Smooth muscle cell of the umbilical artery (primary cell): ENCODE data around the gene C12orf54. TPM values are rescaled to one million over a fixed set of nuclear protein-coding genes. Genes with fewer than 3 reads are reported as not detected.

Experiments
- total RNA-seq: library from RNA; depleted of rRNA; stranded (reverse); fragments of >200 nt; gene quantifications from 2 replicates; pipeline ENCODE4 v1.2.3, GENCODE V29; 2014

The C12orf54 gene
- not detected in 2 replicates for total RNA-seq

DNA sequence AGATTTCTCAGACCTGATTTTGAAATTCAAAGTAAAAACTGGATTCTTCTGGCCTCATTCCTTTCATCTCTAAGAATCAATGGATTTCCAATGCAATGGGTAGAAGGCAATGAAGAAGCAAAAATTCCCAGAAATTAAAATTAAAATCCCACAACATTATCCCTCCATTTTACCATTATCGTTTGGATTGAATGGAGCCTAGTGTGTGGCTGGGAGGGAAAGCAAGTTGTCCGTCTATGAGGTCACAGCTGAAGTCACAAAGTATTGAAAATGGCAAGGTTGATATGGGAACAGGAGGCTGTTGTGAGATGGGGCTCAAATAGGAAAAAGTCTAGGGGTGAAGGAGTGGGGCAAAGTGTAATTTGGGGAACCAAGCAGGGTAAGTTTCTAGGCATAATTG lies at the start of gene C12orf54:
C12orf54 (plus strand) TSS at position 301 of the 400 bp plus-strand sequence. CDS start 799 bp downstream, outside the sequence.

DNA sequence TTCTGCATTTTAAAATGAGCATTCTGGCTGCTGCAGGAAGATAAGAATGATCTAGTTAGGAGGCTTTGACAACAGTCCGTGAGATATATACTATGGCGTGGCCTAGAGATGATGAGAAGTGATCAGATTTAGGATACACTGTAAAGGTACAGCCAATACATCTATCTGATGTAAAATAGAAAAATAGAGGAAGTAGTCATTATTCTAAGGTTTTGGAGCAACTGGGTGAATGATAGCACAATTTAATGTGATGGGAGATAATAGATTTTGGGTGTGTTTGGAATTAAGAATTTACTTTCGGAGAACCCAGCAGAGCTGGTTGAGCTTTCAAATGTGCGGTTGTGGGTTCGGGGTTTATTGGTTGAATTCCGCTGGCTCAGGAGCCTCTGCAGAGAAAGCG lies 10.0 kb upstream of the C12orf54 start, which contains the start of gene ANP32D:
ANP32D (plus strand) TSS at position 301 of the 400 bp plus-strand sequence. CDS start 106 bp downstream, outside the sequence.

DNA sequence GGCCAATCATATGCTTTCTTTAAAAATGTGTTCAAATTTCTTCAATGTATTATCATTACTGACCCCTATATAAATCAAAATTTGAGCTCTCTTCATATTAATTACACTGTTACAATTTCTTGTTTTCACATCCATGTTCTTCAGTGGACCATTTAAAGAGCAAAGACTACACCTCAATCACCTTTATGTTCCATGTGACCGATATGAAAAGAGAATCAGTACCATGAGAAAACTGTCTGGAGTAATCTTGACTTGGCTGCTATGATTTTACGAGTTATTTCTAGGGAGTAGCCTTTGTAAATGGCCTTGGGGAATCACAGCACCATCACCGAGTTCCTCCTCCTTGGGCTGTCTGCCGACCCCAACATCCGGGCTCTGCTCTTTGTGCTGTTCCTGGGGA lies 43.0 kb downstream of the C12orf54 start, which contains the start of gene OR8S1:
OR8S1 (plus strand) TSS at position 301 of the 400 bp plus-strand sequence; CDS start at position 301, 0 bp downstream.

Other genes starting within 250 kb of the C12orf54 start
- gene ZNF641, start 131.6 kb upstream of the C12orf54 start, total RNA-seq = 10.2 and 17.8 TPM in 2 replicates
- gene ANP32D, start 9.9 kb upstream of the C12orf54 start, total RNA-seq = not detected in 2 replicates
- gene OR8S1, start 43.1 kb downstream of the C12orf54 start, total RNA-seq = not detected in 2 replicates
- gene LALBA, start 87.5 kb downstream of the C12orf54 start, total RNA-seq = not detected in 2 replicates
- gene KANSL2, start 199.7 kb downstream of the C12orf54 start, total RNA-seq = 44.8 and 50.6 TPM in 2 replicates
- gene CCNT1, start 234.2 kb downstream of the C12orf54 start, total RNA-seq = 29.4 and 32.9 TPM in 2 replicates